ENCODE results near the gene LBP. TPM values are rescaled to one million over a fixed set of nuclear protein-coding genes. Genes with fewer than 3 reads are reported as not detected.
"Not testable (repeated sequence)": the region's sequence is repeated elsewhere in the genome, so short reads cannot be mapped to it uniquely, and the experiment has no call there.

The LBP gene
- total RNA-seq, 1 donor from 2014 or later = not detected

- Mint-ChIP-seq H3K27me3 (no peaks in the 10 kb centered on the region), H3K36me3 (ENCODE audit: insufficient read depth) (no peaks in the 10 kb centered on the region), H3K4me3 (ENCODE audit: low read depth) (no peak overlapping the region), H3K4me1 (ENCODE audit: low read depth) (no peaks in the 10 kb centered on the region), H3K9me3 (ENCODE audit: low read depth) (no peaks in the 10 kb centered on the region), H3K27ac (no peak overlapping the region)
- no peak for DNase-seq (ENCODE audit: low spot score, unreplicated experiment)
- no peak for TF ChIP-seq CTCF (IDR thresholded peaks at IDR 0.05; ENCODE audit: unreplicated experiment)
Measured at GRCh38 chr20:38395165-38395564, 48.9 kb downstream of the LBP start.

GRCh38 chr20:38395751-38396395 lies 49.6 kb downstream of the LBP start:
- H3K9me3 Mint-ChIP-seq (ENCODE audit: low read depth); H3K36me3 Mint-ChIP-seq (ENCODE audit: insufficient read depth); H3K27me3 Mint-ChIP-seq; H3K4me1 Mint-ChIP-seq (ENCODE audit: low read depth); H3K4me3 Mint-ChIP-seq (ENCODE audit: low read depth); DNase-seq (ENCODE audit: low spot score, unreplicated experiment); H3K27ac Mint-ChIP-seq: not testable (repeated sequence)

- Mint-ChIP-seq H3K27me3 (no peaks in the 10 kb centered on the region), H3K36me3 (ENCODE audit: insufficient read depth) (peaks cover 10% of the 10 kb centered on the region), H3K4me3 (ENCODE audit: low read depth) (no peak overlapping the region), H3K9me3 (ENCODE audit: low read depth) (peaks cover 7% of the 10 kb centered on the region), H3K4me1 (ENCODE audit: low read depth) (no peaks in the 10 kb centered on the region), H3K27ac (no peak overlapping the region)
- TF ChIP-seq CTCF (IDR thresholded peaks at IDR 0.05; ENCODE audit: unreplicated experiment) = no peak
- DNase-seq (ENCODE audit: low spot score, unreplicated experiment) = no peak
Measured at GRCh38 chr20:38402089-38402488, 55.8 kb downstream of the LBP start.

- peaks cover 7% of the 10 kb centered on the region for H3K9me3 Mint-ChIP-seq (ENCODE audit: low read depth)
- no peak for TF ChIP-seq CTCF (IDR thresholded peaks at IDR 0.05; ENCODE audit: unreplicated experiment)
Measured at GRCh38 chr20:38402816-38403215, 56.5 kb downstream of the LBP start.

GRCh38 chr20:38404016-38404415 lies 57.7 kb downstream of the LBP start:
- H3K36me3 Mint-ChIP-seq (ENCODE audit: insufficient read depth) = peaks cover 17% of the 10 kb centered on the region
- no peak overlapping the region for H3K4me3 Mint-ChIP-seq (ENCODE audit: low read depth)
- no peak overlapping the region for H3K27ac Mint-ChIP-seq
- no peaks in the 10 kb centered on the region for H3K27me3 Mint-ChIP-seq
- no peak for DNase-seq (ENCODE audit: low spot score, unreplicated experiment)
- H3K9me3 Mint-ChIP-seq (ENCODE audit: low read depth) = peaks cover 7% of the 10 kb centered on the region
- no peak for TF ChIP-seq CTCF (IDR thresholded peaks at IDR 0.05; ENCODE audit: unreplicated experiment)
- H3K4me1 Mint-ChIP-seq (ENCODE audit: low read depth) = no peaks in the 10 kb centered on the region

More at GRCh38 chr20:38402816-38403215, 56.5 kb downstream of the LBP start:
- Mint-ChIP-seq H3K36me3 (ENCODE audit: insufficient read depth) (peaks cover 12% of the 10 kb centered on the region), H3K4me3 (ENCODE audit: low read depth) (no peak overlapping the region), H3K4me1 (ENCODE audit: low read depth) (no peaks in the 10 kb centered on the region), H3K27me3 (no peaks in the 10 kb centered on the region), H3K27ac (no peak overlapping the region)
- no peak for DNase-seq (ENCODE audit: low spot score, unreplicated experiment)

- Mint-ChIP-seq H3K4me1 (ENCODE audit: low read depth) (no peaks in the 10 kb centered on the region), H3K9me3 (ENCODE audit: low read depth) (peaks cover 7% of the 10 kb centered on the region), H3K4me3 (ENCODE audit: low read depth) (no peak overlapping the region), H3K27ac (no peak overlapping the region), H3K36me3 (ENCODE audit: insufficient read depth) (peaks cover 17% of the 10 kb centered on the region), H3K27me3 (no peaks in the 10 kb centered on the region)
- DNase-seq (ENCODE audit: low spot score, unreplicated experiment) = no peak
- TF ChIP-seq CTCF (IDR thresholded peaks at IDR 0.05; ENCODE audit: unreplicated experiment) = no peak
Measured at GRCh38 chr20:38405132-38405531, 58.9 kb downstream of the LBP start.
